ENCODE results near the gene MRPL58.

Gene MRPL58

DNA sequence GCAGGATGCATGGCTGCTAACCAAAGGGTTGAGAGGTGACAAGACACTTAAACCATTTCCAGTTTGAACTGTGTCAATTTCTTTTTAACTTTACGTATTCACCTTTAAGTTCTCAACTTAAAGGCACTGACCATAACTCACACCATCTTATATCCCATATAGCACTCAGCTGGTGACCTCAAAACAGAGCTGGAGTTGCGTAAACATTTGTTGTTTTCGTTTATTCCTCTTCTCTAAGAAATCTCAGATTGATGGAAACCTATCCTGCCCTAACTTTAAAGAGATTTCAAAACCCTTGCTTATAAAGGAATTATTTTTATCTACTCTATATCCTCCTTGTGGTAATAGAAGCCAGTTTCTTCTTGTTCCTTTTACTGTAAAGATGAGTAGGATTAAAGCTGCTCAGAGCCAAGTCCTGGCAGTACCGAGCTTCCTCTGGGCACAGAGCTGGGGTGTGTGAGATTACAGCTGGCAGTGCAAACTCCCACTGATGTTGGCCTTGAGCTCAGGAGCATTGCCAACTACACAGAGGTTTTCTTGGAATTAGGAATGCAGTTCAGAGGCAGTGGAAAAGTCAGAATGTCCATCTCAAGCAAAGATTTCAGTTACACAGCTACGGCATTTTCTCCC, 35.9 kb downstream of the MRPL58 start:
- DNase-seq, result no peak

- DNase-seq, result no peak
Measured at GRCh38 chr17:75049057-75049456, 36.6 kb downstream of the MRPL58 start.

GRCh38 chr17:75049706-75050105, 37.2 kb downstream of the MRPL58 start:
- DNase-seq, result no peak

DNA sequence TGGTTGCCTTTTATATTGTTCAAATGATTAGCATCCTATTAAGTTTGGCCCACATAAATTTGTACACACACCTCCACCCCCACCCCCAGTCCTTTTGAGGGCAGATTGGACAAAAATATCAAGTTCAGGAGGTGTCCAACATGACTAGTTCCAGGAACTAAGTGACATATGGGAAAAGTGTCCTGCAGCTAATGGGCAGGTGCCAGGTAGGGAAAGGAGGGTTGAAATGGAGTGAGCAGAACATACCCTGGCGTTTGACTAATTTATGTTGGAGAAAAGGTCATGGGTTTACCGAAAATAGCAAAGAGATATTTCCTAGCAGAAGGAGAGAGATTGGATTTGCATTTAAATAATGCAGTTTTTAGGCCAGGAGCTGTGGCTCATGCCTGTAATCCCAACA, 39.5 kb downstream of the MRPL58 start:
- no peak for DNase-seq

DNA sequence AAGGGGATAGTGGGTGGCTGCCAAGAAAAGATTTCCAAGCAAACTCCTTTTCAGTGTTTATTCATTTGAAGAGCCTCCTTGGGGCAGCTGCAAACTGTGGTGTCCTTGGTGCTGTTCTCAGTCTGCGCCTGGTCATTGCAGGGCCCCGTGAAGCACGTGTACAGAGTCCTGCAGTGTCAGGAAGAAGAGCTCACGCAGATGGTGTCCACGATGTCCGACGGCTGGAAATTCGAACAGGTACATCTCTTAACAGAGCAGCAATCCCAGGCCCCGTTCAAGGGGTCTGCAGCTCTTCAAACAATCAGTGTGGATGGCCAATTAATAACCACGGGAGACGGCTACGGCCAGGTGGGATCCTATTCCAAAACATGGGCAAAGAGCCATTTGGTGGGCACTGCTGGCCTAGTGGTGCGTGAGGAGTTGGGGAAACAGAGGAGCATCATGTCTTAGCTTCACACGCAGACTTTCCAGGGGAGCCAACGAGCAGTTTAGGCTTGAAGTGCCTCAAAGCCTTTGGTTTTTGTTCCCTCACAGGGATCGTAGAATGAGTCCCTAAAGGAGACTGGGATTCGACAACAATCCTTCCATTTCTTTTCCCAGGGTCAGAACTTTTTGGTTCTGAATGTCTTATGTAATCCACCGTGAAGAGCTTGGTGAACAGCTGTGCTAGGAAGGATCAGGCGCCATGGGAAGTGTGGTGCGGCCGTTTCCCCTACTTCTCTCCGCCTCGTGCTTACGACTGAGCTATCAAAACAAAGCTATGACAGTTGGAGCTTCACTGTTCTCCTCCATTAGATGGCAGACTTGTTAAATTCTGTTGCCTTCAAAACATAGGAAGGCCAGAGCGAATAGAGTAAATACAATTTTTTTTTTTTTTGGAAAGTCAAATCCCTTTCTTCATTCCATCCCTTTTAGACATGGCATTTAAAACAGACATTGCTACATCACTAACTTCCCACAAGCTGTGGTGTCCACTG, 47.2 kb downstream of the MRPL58 start:
- no peak for DNase-seq

DNA sequence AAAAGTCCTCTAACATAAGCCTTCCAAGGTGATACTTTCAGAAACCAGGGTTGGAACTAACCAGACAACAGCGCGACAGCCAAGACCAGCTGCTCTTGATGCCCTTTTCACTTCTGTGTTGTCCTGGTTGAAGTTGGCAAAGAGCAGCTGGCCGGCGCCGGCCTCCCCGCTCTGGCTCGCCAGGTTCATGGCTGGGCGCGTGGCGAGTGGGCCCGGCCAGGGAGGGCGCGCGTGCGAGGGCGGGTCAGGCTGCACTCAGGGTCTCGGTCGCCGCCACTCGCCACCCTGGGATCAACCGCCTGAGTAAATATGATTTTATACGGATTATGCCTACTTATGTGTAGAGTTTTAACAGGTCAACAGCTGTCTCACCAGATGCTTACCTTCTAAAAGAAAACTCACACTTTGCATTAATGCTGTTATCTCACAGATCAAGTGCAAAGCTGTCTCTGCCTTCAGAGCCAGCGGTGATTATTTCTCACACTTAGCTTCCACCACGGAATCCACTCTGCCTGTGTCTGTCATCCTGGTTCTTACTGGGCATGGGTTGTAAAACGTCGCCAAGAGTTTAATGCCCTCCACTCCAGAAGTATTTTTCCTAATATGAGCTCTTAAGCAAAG, 48.1 kb downstream of the MRPL58 start:
- DNase-seq, result no peak

DNA sequence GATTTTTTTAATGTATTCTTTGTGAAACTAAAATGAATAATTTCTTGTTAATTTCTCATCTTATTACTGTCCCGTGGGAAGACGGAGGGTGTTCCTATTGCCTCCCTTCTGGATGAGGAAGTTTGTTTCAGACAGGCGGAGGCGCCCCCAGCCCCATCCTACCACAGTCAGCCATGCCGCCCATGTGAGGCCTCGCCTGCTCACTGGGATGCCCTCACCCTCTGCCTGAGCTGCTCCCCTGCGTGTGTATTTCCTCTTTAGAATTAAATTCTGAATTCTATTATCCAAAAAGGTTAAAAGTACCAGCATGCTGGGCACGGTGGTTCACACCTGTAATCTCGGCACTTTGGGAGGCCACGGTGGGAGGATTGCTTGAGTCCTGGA, 48.6 kb downstream of the MRPL58 start:
- DNase-seq, result no peak

- no peak for DNase-seq
Measured at GRCh38 chr17:75061618-75062017, 49.1 kb downstream of the MRPL58 start.

GRCh38 chr17:75063201-75063600, 50.7 kb downstream of the MRPL58 start:
- no peak for DNase-seq

GRCh38 chr17:75063626-75064025, 51.2 kb downstream of the MRPL58 start:
- no peak for DNase-seq

- DNase-seq, result no peak
Measured at GRCh38 chr17:75064040-75064439, 51.6 kb downstream of the MRPL58 start.

- DNase-seq, result no peak
Measured at GRCh38 chr17:75064460-75064859, 52.0 kb downstream of the MRPL58 start.

DNA sequence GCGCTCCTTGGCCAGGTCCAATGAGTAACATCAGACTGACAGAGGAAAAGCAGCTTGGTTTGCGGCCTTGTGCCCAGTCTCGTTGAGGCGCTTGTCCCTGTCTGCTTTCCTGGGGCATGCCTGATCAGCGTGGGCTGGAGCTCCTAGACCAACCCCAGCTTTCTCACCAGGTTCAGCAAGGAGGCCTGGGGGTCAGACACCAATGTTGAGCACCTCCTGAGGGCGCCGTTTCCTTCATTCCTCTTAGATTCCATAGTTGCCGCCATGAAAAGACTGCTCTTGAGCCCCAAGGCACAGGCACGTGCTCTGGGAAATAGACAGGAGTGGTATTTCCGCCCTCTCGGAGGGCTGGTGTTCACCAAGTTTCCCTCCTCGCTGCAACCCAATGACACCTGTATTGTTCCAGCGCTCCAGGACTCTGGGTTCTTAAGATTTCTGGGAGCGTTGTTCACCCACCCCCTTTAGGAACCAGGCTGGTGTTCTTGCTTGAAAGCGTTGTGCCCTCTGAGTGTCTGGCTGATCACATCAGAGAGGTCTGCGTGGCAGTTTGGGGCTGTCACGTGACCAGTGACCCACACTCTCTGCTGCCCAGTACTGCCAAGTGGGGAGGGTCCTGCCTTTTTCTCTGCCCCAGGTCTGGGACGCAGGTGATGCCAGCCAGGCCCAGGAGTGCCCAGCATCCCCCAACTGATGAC, 52.5 kb downstream of the MRPL58 start:
- DNase-seq, result no peak

- DNase-seq, result no peak
Measured at GRCh38 chr17:75065562-75066151, 53.2 kb downstream of the MRPL58 start.

DNA sequence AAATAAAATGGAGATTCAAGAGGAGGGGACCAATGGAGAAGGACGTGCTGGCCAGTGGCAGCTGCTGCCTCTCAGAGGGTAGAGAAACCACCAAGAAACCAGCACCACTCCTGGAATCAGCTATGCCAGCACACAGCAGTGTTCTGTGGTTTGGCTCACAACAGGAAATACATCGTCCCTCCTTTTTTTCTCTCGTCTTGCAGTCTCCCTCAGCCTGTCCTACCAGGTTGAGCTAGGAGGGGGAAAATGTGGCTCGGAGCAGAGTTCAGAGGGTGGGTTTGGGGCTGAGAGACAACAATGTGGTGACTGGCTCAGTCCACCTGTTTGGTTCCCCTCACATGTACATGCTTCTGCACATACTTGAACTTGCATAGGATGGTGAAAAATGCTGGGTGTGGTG, 55.4 kb downstream of the MRPL58 start:
- peak in 1 of 4 experiments; percentile 19 for DNase-seq

- DNase-seq, result no peak
Measured at GRCh38 chr17:75068750-75069149, 56.3 kb downstream of the MRPL58 start.

DNA sequence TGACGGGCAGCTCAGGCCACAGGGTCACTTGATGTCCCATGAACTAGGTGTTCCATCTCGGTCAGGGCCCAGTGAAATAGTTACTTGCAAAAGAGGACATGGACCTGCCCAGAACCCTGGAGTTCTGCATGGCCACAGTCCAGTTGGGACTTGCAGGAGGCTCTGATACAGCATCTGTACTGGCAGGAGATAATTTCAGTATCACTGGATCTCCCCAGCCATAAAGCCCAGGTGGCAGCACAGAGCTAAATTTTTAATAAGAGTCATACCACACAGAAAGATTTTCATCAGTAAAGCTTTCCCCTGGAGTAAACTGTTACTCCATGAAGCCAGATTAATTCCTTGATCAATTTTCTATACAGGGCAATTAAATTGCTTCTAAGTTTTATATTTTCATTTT, 57.3 kb downstream of the MRPL58 start:
- DNase-seq, result no peak

Measured in activated naive CD4-positive, alpha-beta T cell (primary cell).